ENCODE data around the gene AHCYL1. TPM values are rescaled to one million over a fixed set of nuclear protein-coding genes. Genes with fewer than 3 reads are reported as not detected.
A peak's percentile ranks its signal among the peaks of the same experiment; 100 is the strongest.

Gene AHCYL1
- total RNA-seq, 1 experiment from 2014 or later = 89.0 TPM

DNA sequence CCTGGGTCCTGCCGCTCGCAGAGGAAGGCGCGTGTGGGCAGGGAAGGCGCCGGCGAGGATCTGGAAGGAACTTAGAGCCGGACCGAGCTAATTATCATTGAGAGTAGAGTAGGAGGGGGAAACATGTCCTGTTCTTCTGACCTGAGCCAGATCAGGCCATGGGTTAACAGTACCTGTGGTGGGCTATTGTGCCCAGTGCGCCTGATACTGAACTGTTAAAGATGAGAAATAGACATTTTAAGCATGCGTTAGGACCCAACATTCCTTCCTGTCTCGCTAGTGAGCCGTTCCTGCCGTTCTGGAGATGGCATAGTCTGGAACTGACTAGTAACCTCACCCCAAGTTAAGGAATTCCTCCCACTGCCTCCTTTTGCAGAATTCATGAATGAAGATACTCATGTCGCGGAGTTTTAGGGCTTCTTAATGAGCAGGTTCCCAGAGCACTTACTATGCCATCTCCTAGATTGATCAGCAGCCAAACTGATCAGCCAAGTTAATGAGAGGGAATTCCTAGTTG, 50.7 kb downstream of the AHCYL1 start:
- H2BK120ac ChIP-seq (ENCODE audit: low read depth, low read length, poor library complexity, severe bottlenecking) = no peak overlapping the region
- peaks cover 7% of the 10 kb centered on the region for H3K23me2 ChIP-seq (ENCODE audit: insufficient read length, low read depth, low read length, poor library complexity, severe bottlenecking)
- peaks cover 2% of the 10 kb centered on the region for H4K20me1 ChIP-seq (ENCODE audit: control insufficient read depth, insufficient read depth, insufficient read length)
- no peak overlapping the region for H2BK20ac ChIP-seq (ENCODE audit: low read depth, low read length, poor library complexity, severe bottlenecking)
- no peak overlapping the region for H3K27ac ChIP-seq (ENCODE audit: insufficient read length, low read depth, low read length)
- no peak for DNase-seq
- peak overlapping the region; percentile 98 for H3K4me2 ChIP-seq (ENCODE audit: insufficient read depth, insufficient read length, low read length)
- no peak overlapping the region for H3K56ac ChIP-seq (ENCODE audit: insufficient read length, low read depth, low read length)
- no peak overlapping the region for H2BK12ac ChIP-seq (ENCODE audit: insufficient read length, low read depth, low read length)
- no peak overlapping the region for H3K4ac ChIP-seq (ENCODE audit: low read depth, low read length)
- H3K18ac ChIP-seq (ENCODE audit: insufficient read length, low read depth, low read length) = no peak overlapping the region
- peaks cover 3% of the 10 kb centered on the region; the same call in 1 of the 2 replicates for H3K4me1 ChIP-seq (ENCODE audit: insufficient read depth, low read length)
- H4K8ac ChIP-seq (replicated peaks; ENCODE audit: insufficient read length, low read depth, low read length) = no peak overlapping the region
- TF ChIP-seq CTCF (conservative IDR thresholded peaks at IDR 0.05) = no peak
- H2AFZ ChIP-seq (ENCODE audit: low read length) = no peak overlapping the region
- no peaks in the 10 kb centered on the region for H3K79me1 ChIP-seq (ENCODE audit: insufficient read depth, low read depth, low read length, poor library complexity, severe bottlenecking)
- H3K27ac Mint-ChIP-seq = peak overlapping the region; percentile 2 to 86 (median 28); a peak in 6 of 7 replicates
- no peak overlapping the region for H4K5ac ChIP-seq (ENCODE audit: insufficient read length, low read depth, low read length)
- peak overlapping the region; percentile 83 to 91 for H3K4me3 Mint-ChIP-seq
- H3K9me3 ChIP-seq (ENCODE audit: control insufficient read depth, low read depth, low read length) = no peaks in the 10 kb centered on the region
- H3K9ac ChIP-seq (ENCODE audit: extremely low read depth, insufficient read length, low read length) = peak overlapping the region; percentile 67
- H3K27me3 Mint-ChIP-seq (ENCODE audit: low read depth) = no peaks in the 10 kb centered on the region
- no peak overlapping the region for H3T11ph ChIP-seq (ENCODE audit: low read length)
- no peaks in the 10 kb centered on the region for H3K27me3 ChIP-seq (ENCODE audit: insufficient read depth, low read length)
- no peak overlapping the region for H3K14ac ChIP-seq (ENCODE audit: insufficient read depth, low read length)
- H2AK5ac ChIP-seq (ENCODE audit: insufficient read length, low read length) = no peak overlapping the region
- H3K79me2 ChIP-seq (ENCODE audit: insufficient read depth, low read length) = peaks cover 6% of the 10 kb centered on the region; the same call in 1 of the 2 replicates
- H4K91ac ChIP-seq (ENCODE audit: insufficient read length, low read depth, low read length) = no peak overlapping the region
- H2BK15ac ChIP-seq (ENCODE audit: low read depth, low read length) = no peak overlapping the region
- H2BK5ac ChIP-seq (ENCODE audit: insufficient read length, low read length) = no peak overlapping the region
- peaks cover 23 to 36% of the 10 kb centered on the region in 2 experiments for H3K4me1 Mint-ChIP-seq
- no peak overlapping the region for H3K23ac ChIP-seq (ENCODE audit: insufficient read length, low read depth, low read length)
- H3K9me3 Mint-ChIP-seq = no peaks in the 10 kb centered on the region
- no CpG with 5 or more reads among the region's 16 CpGs for WGBS (ENCODE audit: extremely low coverage, insufficient read length, low lambda C conversion rate)
- peaks cover 23 to 27% (median 24%) of the 10 kb centered on the region in 3 experiments for H3K36me3 Mint-ChIP-seq (ENCODE audit: insufficient read depth in 1 of 3, low read depth in 3 of 3)

All from H9 (cell line).